Measurements from ENCODE around the gene EPHB1.

DNA sequence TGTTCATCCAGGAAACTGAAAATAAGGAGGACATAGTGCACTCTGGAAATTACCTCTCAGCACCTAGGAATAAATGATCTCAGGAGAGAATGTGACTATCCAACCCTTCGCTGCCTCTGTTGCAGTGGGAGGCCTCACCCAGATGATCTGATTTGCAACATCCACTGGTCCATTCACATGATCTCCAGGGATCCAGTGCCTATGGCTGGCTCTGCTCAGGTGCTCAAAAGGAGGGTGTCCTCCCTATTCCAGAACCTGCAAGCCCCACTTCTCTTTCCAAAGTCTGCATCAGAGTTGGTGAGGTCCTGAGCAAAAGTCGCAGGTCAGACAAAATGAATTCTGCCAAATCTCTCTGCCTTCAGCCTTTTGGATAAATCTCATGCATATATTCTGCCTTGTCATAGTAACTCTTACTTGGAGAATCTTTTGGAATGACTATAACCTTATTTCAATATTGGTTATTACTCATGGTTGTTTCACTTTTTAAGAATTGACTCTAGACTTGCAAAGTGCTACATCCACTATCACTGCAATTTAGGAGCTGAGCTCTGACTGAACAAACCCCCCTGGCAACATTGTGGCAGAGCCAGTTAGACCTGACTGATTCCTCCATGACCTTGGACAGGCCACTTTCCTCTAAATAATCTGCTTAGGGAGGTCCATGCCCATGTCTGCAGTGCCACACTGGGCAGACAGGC, 295.1 kb downstream of the EPHB1 start:
- TF ChIP-seq, protein P1, sequence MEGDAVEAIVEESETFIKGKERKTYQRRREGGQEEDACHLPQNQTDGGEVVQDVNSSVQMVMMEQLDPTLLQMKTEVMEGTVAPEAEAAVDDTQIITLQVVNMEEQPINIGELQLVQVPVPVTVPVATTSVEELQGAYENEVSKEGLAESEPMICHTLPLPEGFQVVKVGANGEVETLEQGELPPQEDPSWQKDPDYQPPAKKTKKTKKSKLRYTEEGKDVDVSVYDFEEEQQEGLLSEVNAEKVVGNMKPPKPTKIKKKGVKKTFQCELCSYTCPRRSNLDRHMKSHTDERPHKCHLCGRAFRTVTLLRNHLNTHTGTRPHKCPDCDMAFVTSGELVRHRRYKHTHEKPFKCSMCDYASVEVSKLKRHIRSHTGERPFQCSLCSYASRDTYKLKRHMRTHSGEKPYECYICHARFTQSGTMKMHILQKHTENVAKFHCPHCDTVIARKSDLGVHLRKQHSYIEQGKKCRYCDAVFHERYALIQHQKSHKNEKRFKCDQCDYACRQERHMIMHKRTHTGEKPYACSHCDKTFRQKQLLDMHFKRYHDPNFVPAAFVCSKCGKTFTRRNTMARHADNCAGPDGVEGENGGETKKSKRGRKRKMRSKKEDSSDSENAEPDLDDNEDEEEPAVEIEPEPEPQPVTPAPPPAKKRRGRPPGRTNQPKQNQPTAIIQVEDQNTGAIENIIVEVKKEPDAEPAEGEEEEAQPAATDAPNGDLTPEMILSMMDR (IDR thresholded peaks at IDR 0.05): no peak
- TF ChIP-seq POLR2A (IDR thresholded peaks at IDR 0.05) (no peak), EP300 (IDR thresholded peaks at IDR 0.05; ENCODE audit: low read depth) (no peak), POLR2AphosphoS5 (IDR thresholded peaks at IDR 0.05) (no peak)

Measured in transverse colon (tissue), 4 donors.